ENCODE data around the gene ARHGAP15.

The ARHGAP15 gene

DNA sequence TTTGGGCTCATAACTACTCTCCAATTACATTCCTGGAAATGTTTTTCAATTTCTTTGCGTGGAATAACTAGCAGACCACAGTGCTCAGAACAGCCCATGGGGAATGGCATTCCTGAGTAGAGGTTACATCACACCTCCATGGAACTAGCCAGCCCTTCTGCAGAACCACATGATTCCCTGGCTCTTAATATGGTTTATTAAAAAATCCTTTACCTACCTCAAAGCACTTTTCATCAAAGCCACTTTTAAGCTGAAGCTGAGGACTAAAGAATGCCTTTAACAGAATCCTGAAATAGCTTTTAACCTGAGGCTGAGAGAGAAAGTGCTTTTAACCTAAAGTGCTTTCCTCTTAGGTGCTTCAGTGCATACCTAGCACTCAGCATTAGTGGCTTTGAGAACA is 376.3 kb downstream of the ARHGAP15 start:
- no CpG with 5 or more reads among the region's 1 CpG for WGBS (ENCODE audit: extremely low coverage, insufficient coverage, insufficient read length)
- Histone ChIP-seq H4K91ac (ENCODE audit: low read depth, low read length) (no peak overlapping the region), H3K36me3 (ENCODE audit: control insufficient read depth in 1 of 2, insufficient read depth in 2 of 2, low read length in 2 of 2) (no peaks in the 10 kb centered on the region)

DNA sequence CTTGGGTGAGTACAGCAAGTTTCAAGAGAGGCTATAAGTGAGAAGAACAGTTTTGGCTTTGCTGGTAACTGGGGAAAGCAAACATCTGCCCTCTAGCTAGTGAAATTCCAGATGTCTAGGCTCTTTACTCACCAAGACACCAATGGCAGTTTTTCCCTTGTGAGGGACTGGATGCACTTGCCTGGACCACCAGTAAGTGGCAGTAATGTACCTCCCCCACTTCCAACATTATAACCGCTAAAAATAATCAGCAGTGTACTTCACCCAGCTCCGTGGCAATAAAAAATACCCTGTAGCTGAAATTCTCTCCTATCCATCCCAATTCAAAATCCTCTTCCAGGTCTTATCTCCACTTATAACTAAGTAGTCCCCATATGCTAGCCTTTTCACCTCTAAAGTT is 383.9 kb downstream of the ARHGAP15 start:
- Histone ChIP-seq H3K4me1 (ENCODE audit: control insufficient read depth in 1 of 2, insufficient read depth in 2 of 2, low read length in 2 of 2) (no peaks in the 10 kb centered on the region), H3K9me3 (ENCODE audit: insufficient read depth, low read depth, low read length) (no peaks in the 10 kb centered on the region), H3K27me3 (ENCODE audit: insufficient read depth, low read length) (no peaks in the 10 kb centered on the region), H3K27ac (ENCODE audit: low read depth, low read length) (no peak overlapping the region), H2BK120ac (ENCODE audit: insufficient read depth, low read length, poor library complexity) (no peak overlapping the region), H3K79me2 (ENCODE audit: control insufficient read depth, insufficient read depth, low read length, poor library complexity) (no peaks in the 10 kb centered on the region), H3K79me1 (ENCODE audit: low read length) (no peaks in the 10 kb centered on the region), H4K12ac (ENCODE audit: low read depth, low read length) (no peak overlapping the region), H3K9ac (ENCODE audit: low read length) (no peak overlapping the region), H3K18ac (ENCODE audit: low read length) (no peak overlapping the region), H2AK5ac (ENCODE audit: low read length) (no peak overlapping the region), H2AFZ (ENCODE audit: insufficient read depth, low read length, poor library complexity) (no peak overlapping the region), H3K4me3 (ENCODE audit: low read depth, low read length) (no peak overlapping the region), H3K36me3 (ENCODE audit: control insufficient read depth in 1 of 2, insufficient read depth in 2 of 2, low read length in 2 of 2) (no peaks in the 10 kb centered on the region), H3K23ac (ENCODE audit: low read length) (no peak overlapping the region), H4K8ac (ENCODE audit: low read depth, low read length) (no peak overlapping the region), H4K91ac (ENCODE audit: low read depth, low read length) (no peak overlapping the region), H2BK5ac (ENCODE audit: low read depth, low read length, poor library complexity) (no peak overlapping the region), H3K4me2 (ENCODE audit: low read length) (no peak overlapping the region), H3K14ac (ENCODE audit: low read length) (no peak overlapping the region), H3K4ac (ENCODE audit: low read depth, low read length) (no peak overlapping the region), H2BK12ac (ENCODE audit: low read length) (no peak overlapping the region)
- no CpG with 5 or more reads among the region's 2 CpGs for WGBS (ENCODE audit: extremely low coverage, insufficient coverage, insufficient read length)
- DNase-seq = peak in 1 of 2 donors; percentile 33

More for the DNA sequence above, 376.3 kb downstream of the ARHGAP15 start:
- Histone ChIP-seq H3K27ac (ENCODE audit: low read depth, low read length) (no peak overlapping the region), H4K12ac (ENCODE audit: low read depth, low read length) (no peak overlapping the region), H3K4me1 (ENCODE audit: control insufficient read depth in 1 of 2, insufficient read depth in 2 of 2, low read length in 2 of 2) (peaks cover 0 to 2% of the 10 kb centered on the region in 2 experiments), H3K4ac (ENCODE audit: low read depth, low read length) (no peak overlapping the region), H3K4me2 (ENCODE audit: low read length) (no peak overlapping the region), H2AK5ac (ENCODE audit: low read length) (no peak overlapping the region), H4K8ac (ENCODE audit: low read depth, low read length) (no peak overlapping the region), H3K79me1 (ENCODE audit: low read length) (no peaks in the 10 kb centered on the region), H3K9ac (ENCODE audit: low read length) (no peak overlapping the region), H2AFZ (ENCODE audit: insufficient read depth, low read length, poor library complexity) (no peak overlapping the region), H3K23ac (ENCODE audit: low read length) (no peak overlapping the region), H3K27me3 (ENCODE audit: insufficient read depth, low read length) (no peaks in the 10 kb centered on the region), H3K14ac (ENCODE audit: low read length) (no peak overlapping the region), H3K4me3 (ENCODE audit: low read depth, low read length) (no peak overlapping the region), H2BK120ac (ENCODE audit: insufficient read depth, low read length, poor library complexity) (no peak overlapping the region), H3K79me2 (ENCODE audit: control insufficient read depth, insufficient read depth, low read length, poor library complexity) (no peaks in the 10 kb centered on the region), H3K9me3 (ENCODE audit: insufficient read depth, low read depth, low read length) (no peaks in the 10 kb centered on the region), H2BK12ac (ENCODE audit: low read length) (no peak overlapping the region), H3K18ac (ENCODE audit: low read length) (no peak overlapping the region), H2BK5ac (ENCODE audit: low read depth, low read length, poor library complexity) (no peak overlapping the region)
- no peak for DNase-seq

DNA sequence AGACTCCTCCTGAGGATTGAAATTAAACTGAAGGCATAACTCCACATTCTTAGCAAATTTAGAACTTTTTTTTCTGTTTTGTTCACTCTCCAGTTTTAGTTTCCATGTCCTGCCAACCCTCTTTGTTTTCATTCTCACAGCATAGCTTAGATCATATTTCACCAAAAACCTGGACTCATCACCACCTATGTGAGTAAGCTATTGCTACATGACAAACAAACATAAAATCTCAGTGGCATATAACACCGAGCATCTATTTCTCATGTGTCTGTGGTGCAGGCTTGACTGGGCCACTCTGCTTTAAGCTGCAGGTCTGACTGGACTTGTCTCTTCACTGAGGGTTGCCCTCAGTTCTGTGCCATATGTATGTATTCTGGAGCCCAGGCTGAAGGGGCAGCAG is 385.2 kb downstream of the ARHGAP15 start:
- H3K4me2 ChIP-seq (ENCODE audit: low read length) = no peak overlapping the region
- no peaks in the 10 kb centered on the region for H3K27me3 ChIP-seq (ENCODE audit: insufficient read depth, low read length)
- no CpG with 5 or more reads among the region's 1 CpG for WGBS (ENCODE audit: extremely low coverage, insufficient coverage, insufficient read length)

GRCh38 chr2:143515318-143515717 is 386.1 kb downstream of the ARHGAP15 start:
- Histone ChIP-seq H3K23ac (ENCODE audit: low read length) (no peak overlapping the region), H3K9ac (ENCODE audit: low read length) (no peak overlapping the region), H2BK12ac (ENCODE audit: low read length) (no peak overlapping the region), H3K14ac (ENCODE audit: low read length) (no peak overlapping the region), H4K91ac (ENCODE audit: low read depth, low read length) (no peak overlapping the region), H3K4me2 (ENCODE audit: low read length) (no peak overlapping the region), H3K79me1 (ENCODE audit: low read length) (no peaks in the 10 kb centered on the region), H2BK5ac (ENCODE audit: low read depth, low read length, poor library complexity) (no peak overlapping the region), H4K12ac (ENCODE audit: low read depth, low read length) (no peak overlapping the region), H2AFZ (ENCODE audit: insufficient read depth, low read length, poor library complexity) (no peak overlapping the region), H3K36me3 (ENCODE audit: control insufficient read depth in 1 of 2, insufficient read depth in 2 of 2, low read length in 2 of 2) (no peaks in the 10 kb centered on the region), H3K4me3 (ENCODE audit: low read depth, low read length) (no peak overlapping the region), H3K4ac (ENCODE audit: low read depth, low read length) (no peak overlapping the region), H3K18ac (ENCODE audit: low read length) (no peak overlapping the region), H4K8ac (ENCODE audit: low read depth, low read length) (no peak overlapping the region), H3K4me1 (ENCODE audit: control insufficient read depth in 1 of 2, insufficient read depth in 2 of 2, low read length in 2 of 2) (no peaks in the 10 kb centered on the region), H3K9me3 (ENCODE audit: insufficient read depth, low read depth, low read length) (no peaks in the 10 kb centered on the region), H3K27me3 (ENCODE audit: insufficient read depth, low read length) (no peaks in the 10 kb centered on the region), H3K27ac (ENCODE audit: low read depth, low read length) (no peak overlapping the region), H2AK5ac (ENCODE audit: low read length) (no peak overlapping the region), H3K79me2 (ENCODE audit: control insufficient read depth, insufficient read depth, low read length, poor library complexity) (no peaks in the 10 kb centered on the region), H2BK120ac (ENCODE audit: insufficient read depth, low read length, poor library complexity) (no peak overlapping the region)
- DNase-seq = no peak

More for the DNA sequence above, 385.2 kb downstream of the ARHGAP15 start:
- H3K4ac ChIP-seq (ENCODE audit: low read depth, low read length) = no peak overlapping the region
- no peak overlapping the region for H3K4me3 ChIP-seq (ENCODE audit: low read depth, low read length)
- H3K14ac ChIP-seq (ENCODE audit: low read length) = no peak overlapping the region
- no peak overlapping the region for H2AK5ac ChIP-seq (ENCODE audit: low read length)
- H4K91ac ChIP-seq (ENCODE audit: low read depth, low read length) = no peak overlapping the region
- H3K23ac ChIP-seq (ENCODE audit: low read length) = no peak overlapping the region
- H2BK12ac ChIP-seq (ENCODE audit: low read length) = no peak overlapping the region
- no peaks in the 10 kb centered on the region for H3K79me1 ChIP-seq (ENCODE audit: low read length)
- H3K27ac ChIP-seq (ENCODE audit: low read depth, low read length) = no peak overlapping the region
- no peaks in the 10 kb centered on the region for H3K79me2 ChIP-seq (ENCODE audit: control insufficient read depth, insufficient read depth, low read length, poor library complexity)
- no peak overlapping the region for H4K8ac ChIP-seq (ENCODE audit: low read depth, low read length)
- H3K9me3 ChIP-seq (ENCODE audit: insufficient read depth, low read depth, low read length) = no peaks in the 10 kb centered on the region
- H4K12ac ChIP-seq (ENCODE audit: low read depth, low read length) = no peak overlapping the region
- no peak overlapping the region for H3K9ac ChIP-seq (ENCODE audit: low read length)
- no peak for DNase-seq
- no peak overlapping the region for H3K18ac ChIP-seq (ENCODE audit: low read length)
- H2BK5ac ChIP-seq (ENCODE audit: low read depth, low read length, poor library complexity) = no peak overlapping the region
- no peak overlapping the region for H2BK120ac ChIP-seq (ENCODE audit: insufficient read depth, low read length, poor library complexity)
- no peaks in the 10 kb centered on the region for H3K36me3 ChIP-seq (ENCODE audit: control insufficient read depth in 1 of 2, insufficient read depth in 2 of 2, low read length in 2 of 2)
- no peak overlapping the region for H2AFZ ChIP-seq (ENCODE audit: insufficient read depth, low read length, poor library complexity)
- no peaks in the 10 kb centered on the region for H3K4me1 ChIP-seq (ENCODE audit: control insufficient read depth in 1 of 2, insufficient read depth in 2 of 2, low read length in 2 of 2)

Data from trophoblast cell (in vitro differentiated cells and primary cell).